Stimulated activated CD8-positive, alpha-beta memory T cell treated with anti-CD3 and anti-CD28 coated beads, Interleukin-2, amount 100 ng/mL, for 1 hour (primary cell): ENCODE measurements around the gene CSGALNACT2.
"Not testable (repeated sequence)": the region's sequence is repeated elsewhere in the genome, so short reads cannot be mapped to it uniquely, and the experiment has no call there.

ENCODE experiments used
- DNase-seq, 2 donors: peaks; one replicate each; pipeline ENCODE4 v3.0.0-alpha.2; 2020; ENCODE audit warnings: low read depth in 2 of 2

The CSGALNACT2 gene

GRCh38 chr10:43141421-43141820, 3.2 kb downstream of the CSGALNACT2 start:
- DNase-seq: no peak

DNA sequence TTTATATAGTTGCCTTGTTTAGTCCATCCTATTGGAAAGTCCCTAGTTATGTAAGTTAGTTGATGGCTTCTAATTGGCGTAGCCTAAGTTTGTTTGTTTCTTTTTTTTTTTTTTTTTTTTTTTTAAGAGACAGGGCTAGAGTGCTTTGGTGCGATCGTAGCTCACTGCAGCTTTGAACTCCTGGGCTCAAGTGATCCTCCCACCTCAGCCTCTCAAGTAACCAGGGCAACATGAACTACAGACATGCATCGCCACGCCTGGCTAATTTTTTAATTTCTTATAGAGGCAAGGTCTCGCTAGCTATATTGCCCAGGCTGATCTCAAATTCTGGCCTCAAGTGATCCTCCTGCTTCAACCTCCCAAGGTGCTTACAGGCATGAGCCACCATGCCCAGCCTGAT, 7.1 kb downstream of the CSGALNACT2 start:
- DNase-seq: no peak

DNA sequence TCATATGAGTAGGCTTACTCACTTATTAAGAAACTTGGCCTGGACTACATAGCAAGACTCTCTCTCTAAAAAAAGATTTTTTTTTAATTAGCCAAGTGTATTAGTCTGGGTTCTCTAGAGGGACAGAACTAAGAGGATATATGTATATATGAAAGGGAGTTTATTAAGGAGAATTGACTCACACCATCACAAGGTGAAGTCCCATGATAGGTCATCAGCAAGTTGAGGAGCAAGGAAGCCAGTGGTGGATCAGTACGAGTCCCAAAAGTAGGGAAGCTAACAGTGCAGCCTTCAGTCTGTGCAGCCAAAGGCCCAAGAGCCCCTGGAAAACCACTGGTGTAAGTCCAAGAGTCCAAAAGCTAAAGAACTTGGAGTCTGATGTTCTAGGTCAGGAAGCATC, 7.7 kb downstream of the CSGALNACT2 start:
- not testable (repeated sequence) for DNase-seq

DNA sequence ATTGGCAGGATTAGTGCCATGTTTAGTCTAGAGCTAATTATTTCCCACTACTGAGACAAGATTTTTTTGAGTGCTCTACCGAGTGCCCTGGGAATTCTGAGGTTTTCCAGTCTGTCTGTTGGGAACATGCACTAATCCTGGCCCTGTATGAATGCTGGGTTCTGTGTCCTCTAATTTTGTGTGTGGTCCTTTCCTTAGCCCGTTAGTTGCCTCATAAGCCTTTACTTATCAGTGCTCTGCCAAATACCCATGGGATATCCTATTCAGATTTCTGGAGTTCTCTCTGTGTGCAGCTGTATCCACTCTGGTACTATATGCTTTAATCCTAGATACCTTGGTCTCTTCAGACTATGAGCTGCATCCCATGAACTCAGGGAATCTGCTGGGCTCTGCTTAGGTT, 13.1 kb downstream of the CSGALNACT2 start:
- DNase-seq: no peak

DNA sequence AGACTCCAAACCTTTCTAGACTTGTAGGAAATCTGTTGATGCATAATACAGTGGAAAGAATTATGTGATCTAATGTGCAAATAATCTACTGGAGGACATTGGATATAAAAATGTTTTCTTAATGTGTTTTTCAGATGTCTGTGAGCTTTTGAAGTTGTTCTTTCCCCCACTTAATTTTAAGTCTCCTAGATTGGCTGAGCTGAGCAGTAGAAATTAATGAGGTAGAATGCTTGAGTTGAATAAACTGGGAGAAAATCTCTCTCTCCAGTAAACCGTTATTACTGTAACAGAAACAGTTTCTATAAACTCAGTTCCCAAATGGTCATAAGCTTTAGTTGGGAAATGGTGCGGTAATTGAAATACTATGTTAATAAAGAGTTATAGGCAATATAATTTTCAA, 15.7 kb downstream of the CSGALNACT2 start:
- DNase-seq: no peak

GRCh38 chr10:43155221-43155620, 17.0 kb downstream of the CSGALNACT2 start:
- DNase-seq: no peak

- DNase-seq: no peak
These were observed 17.5 kb downstream of the CSGALNACT2 start for GRCh38 chr10:43155741-43156140.

GRCh38 chr10:43156590-43157341, 18.5 kb downstream of the CSGALNACT2 start:
- no peak for DNase-seq

DNA sequence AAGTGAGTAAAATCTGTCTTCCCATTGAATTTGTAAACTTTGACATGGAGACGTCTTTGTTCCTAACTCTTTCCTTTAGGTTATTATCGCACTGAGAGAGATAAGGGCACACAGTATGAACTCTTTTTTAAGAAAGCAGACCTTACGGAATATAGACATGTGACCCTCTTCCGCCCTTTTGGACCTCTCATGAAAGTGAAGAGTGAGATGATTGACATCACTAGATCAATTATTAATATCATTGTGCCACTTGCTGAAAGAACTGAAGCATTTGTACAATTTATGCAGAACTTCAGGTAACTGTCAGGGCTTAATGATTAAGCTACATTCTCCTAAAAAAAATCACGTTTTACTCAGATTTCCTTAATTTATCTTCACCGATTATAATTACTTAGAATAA, 20.4 kb downstream of the CSGALNACT2 start:
- DNase-seq: no peak

GRCh38 chr10:43160046-43160920, 22.0 kb downstream of the CSGALNACT2 start:
- no peak for DNase-seq

GRCh38 chr10:43160921-43161255, 22.6 kb downstream of the CSGALNACT2 start:
- no peak for DNase-seq

GRCh38 chr10:43162604-43163003, 24.4 kb downstream of the CSGALNACT2 start:
- DNase-seq: no peak

- DNase-seq: no peak
These were observed 28.1 kb downstream of the CSGALNACT2 start for GRCh38 chr10:43166207-43166879.

DNA sequence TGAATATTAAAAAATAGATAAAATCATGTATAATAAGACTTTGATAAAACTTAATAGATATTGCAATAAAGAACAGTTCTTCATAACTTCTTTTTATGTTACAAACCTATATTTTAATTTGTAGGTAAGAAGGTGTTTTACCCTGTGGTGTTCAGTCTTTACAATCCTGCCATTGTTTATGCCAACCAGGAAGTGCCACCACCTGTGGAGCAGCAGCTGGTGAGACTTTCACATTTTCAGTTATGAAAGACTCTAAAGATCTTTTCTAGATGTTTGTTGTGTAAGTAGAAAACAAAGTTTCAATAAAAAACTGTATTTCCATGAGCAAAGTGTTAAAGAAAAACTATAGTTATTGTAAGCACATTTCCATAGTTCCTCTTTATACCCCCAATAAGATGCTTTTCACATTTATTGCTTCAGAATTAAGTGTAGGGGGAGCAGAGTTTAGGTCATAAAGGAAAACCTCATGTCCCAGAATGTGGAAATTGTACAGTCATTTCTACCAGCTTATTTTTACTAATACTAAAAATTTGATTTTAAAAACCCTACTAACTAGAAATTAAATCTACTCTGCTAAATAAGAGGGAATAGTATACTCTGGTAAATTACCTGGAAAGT, 28.7 kb downstream of the CSGALNACT2 start:
- no peak for DNase-seq

DNA sequence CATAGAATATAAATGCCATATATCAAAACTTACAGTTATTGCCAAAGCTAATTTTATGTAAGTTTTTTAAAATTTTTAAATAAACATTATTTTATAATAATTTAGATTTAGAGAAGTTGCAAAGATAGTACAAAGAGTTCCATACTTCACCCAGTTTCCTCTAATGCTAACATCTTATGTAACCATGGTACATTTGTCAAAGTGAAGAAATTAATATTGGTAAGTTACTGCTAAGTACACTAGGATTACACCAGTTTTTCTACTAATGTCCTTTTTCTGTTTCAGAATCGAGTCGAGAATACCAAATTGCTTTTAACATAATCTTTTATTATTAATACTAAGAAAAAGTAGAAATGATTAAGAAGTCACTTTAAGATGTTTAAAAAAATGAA, 29.2 kb downstream of the CSGALNACT2 start:
- no peak for DNase-seq

- DNase-seq: no peak
These were observed 32.2 kb downstream of the CSGALNACT2 start for GRCh38 chr10:43170491-43170890.

GRCh38 chr10:43172645-43173044, 34.4 kb downstream of the CSGALNACT2 start:
- no peak for DNase-seq

- DNase-seq: no peak
These were observed 34.9 kb downstream of the CSGALNACT2 start for GRCh38 chr10:43173120-43173519.

DNA sequence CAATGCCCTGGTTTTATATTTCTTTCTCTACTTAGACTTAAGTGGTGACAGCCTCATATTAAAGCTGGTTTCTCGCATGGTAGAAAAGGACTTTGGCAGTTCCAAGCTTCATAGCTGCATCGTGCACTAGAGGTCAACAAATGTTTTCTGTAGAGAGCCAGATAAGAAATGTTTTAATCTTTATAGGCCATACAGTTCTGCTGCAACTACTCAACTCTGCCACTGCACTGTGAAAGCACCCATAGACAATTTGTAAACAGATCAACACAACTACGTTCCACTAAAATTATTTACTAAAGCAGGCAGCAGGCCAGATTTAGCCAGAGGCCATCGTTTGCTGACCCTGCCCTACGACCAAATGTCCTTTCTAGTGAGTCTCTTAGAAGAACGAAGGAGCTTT, 36.7 kb downstream of the CSGALNACT2 start:
- DNase-seq: no peak

DNA sequence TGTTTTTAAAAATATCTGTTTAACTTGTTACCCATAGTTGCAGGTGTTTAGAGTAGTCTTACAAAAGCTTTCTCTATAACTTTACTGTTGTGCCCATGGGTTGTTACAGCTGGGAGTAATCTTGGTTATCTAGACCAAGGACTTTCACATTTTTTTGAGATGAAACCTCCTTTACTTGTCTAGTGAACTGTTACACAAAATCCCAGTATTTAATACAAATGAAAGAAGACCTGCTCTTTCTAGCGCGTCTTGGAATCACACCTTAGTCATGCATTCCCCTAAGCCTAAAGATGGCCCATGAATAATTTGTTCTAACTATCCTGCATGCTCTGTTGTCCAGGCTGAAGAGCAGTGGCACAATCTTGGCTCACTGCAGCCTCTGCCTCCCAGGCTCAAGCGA, 38.0 kb downstream of the CSGALNACT2 start:
- DNase-seq: no peak

DNA sequence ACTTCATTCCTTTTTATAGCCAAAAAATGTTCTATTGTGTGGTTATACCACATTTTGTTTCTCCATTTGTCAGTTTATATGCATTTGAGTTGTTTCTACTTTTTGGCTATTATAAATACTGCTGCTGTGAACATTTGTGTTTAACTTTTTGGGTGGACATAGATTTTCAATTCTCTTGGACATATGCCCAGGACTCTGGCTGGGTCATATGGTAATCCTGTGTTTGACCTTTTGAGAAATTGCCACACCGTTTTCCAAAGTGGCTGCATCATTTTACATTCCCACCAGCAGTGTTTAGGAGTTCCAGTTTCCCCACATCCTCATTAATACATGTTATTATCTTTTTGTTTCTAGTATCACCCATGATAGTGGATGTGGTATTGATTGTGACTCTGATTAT, 39.4 kb downstream of the CSGALNACT2 start:
- no peak for DNase-seq

GRCh38 chr10:43181146-43181545, 42.9 kb downstream of the CSGALNACT2 start:
- DNase-seq: no peak
